GM23338 (cell line): ENCODE measurements around the gene KRTAP9-4. TPM values are rescaled to one million over a fixed set of nuclear protein-coding genes. Genes with fewer than 3 reads are reported as not detected.

ENCODE experiments used
- ATAC-seq: fragments of 200-7000 bp; cut with Tn5 transposase; 3 replicates; pipeline ENCODE4 v1.9.1; 2020
- DNase-seq: peaks from one replicate; pipeline ENCODE4 v3.0.0-alpha.2; 2015; ENCODE audit warnings: low spot score
- H2AFZ ChIP-seq: fragments of 200-600 bp; sonication (generic); 2 replicates; pipeline ENCODE4 v1.8.0; 2016; ENCODE audit warnings: antibody characterized with exemption, mild to moderate bottlenecking, moderate library complexity
- H3F3A ChIP-seq: fragments of 200-600 bp; sonication (generic); replicated peaks from 2 replicates; pipeline ENCODE4 v1.8.0; 2017; ENCODE audit warnings: antibody characterized with exemption, mixed run types, low read depth
- H3K27ac ChIP-seq: fragments of 200-600 bp; sonication (generic); 2 replicates; pipeline ENCODE4 v1.6.1; 2016; ENCODE audit warnings: low read depth
- H3K27me3 ChIP-seq: fragments of 200-600 bp; sonication (generic); 2 replicates; pipeline ENCODE4 v1.8.0; 2016; ENCODE audit warnings: mild to moderate bottlenecking, mixed run types, moderate library complexity; ENCODE audit not compliant: insufficient read depth
- H3K36me3 ChIP-seq: fragments of 200-600 bp; sonication (generic); 2 replicates; pipeline ENCODE4 v1.8.0; 2016; ENCODE audit warnings: mild to moderate bottlenecking; ENCODE audit not compliant: insufficient read depth
- H3K4me1 ChIP-seq: fragments of 200-600 bp; sonication (generic); 2 replicates; pipeline ENCODE4 v1.8.0; 2016; ENCODE audit warnings: mild to moderate bottlenecking, moderate library complexity; ENCODE audit not compliant: insufficient read depth
- H3K4me2 ChIP-seq: fragments of 200-600 bp; sonication (generic); 2 replicates; pipeline ENCODE4 v1.7.1; 2017; ENCODE audit warnings: mixed run types
- H3K4me3 ChIP-seq: fragments of 200-600 bp; sonication (generic); 2 replicates; pipeline ENCODE4 v1.6.1; 2016; ENCODE audit warnings: mixed run types
- H3K79me2 ChIP-seq: fragments of 200-600 bp; sonication (generic); replicated peaks from 2 replicates; pipeline ENCODE4 v1.8.0; 2017; ENCODE audit warnings: mild to moderate bottlenecking; ENCODE audit not compliant: insufficient read depth
- H3K9me2 ChIP-seq: fragments of 200-600 bp; sonication (generic); 2 replicates; pipeline ENCODE4 v1.8.0; 2017; ENCODE audit not compliant: insufficient read depth
- H4K20me1 ChIP-seq: fragments of 200-600 bp; sonication (generic); replicated peaks from 2 replicates; pipeline ENCODE4 v1.8.0; 2017; ENCODE audit warnings: mild to moderate bottlenecking; ENCODE audit not compliant: insufficient read depth
- H3K27ac Mint-ChIP-seq: 2 replicates; pipeline ENCODE4 v1.8.0; 2020; ENCODE audit warnings: inconsistent platforms, mild to moderate bottlenecking, moderate library complexity, mixed read lengths
- H3K27me3 Mint-ChIP-seq: 3 replicates; pipeline ENCODE4 v1.8.0; 2022; ENCODE audit warnings: low read depth, mild to moderate bottlenecking, moderate library complexity, mixed read lengths, inconsistent platforms; ENCODE audit not compliant: insufficient read depth, poor library complexity
- H3K36me3 Mint-ChIP-seq: 3 replicates; pipeline ENCODE4 v1.8.0; 2021; ENCODE audit warnings: low read depth, mild to moderate bottlenecking, inconsistent platforms, moderate library complexity, mixed read lengths
- H3K4me1 Mint-ChIP-seq: 3 replicates; pipeline ENCODE4 v1.8.0; 2020; ENCODE audit warnings: mild to moderate bottlenecking, inconsistent platforms, mixed read lengths
- H3K4me3 Mint-ChIP-seq: 3 replicates; pipeline ENCODE4 v1.8.0; 2021; ENCODE audit warnings: moderate library complexity, mild to moderate bottlenecking, inconsistent platforms, mixed read lengths
- H3K9me3 Mint-ChIP-seq: 3 replicates; pipeline ENCODE4 v1.8.0; 2020; ENCODE audit warnings: moderate library complexity, mild to moderate bottlenecking, inconsistent platforms, mixed read lengths
- CREB1 ChIP-seq: fragments of 250-450 bp; sonication (Bioruptor Pico); IDR thresholded peaks from 2 replicates; pipeline ENCODE4 v1.5.0; 2020; ENCODE audit warnings: low read depth, mild to moderate bottlenecking, moderate library complexity
- CTCF ChIP-seq, 2 experiments: fragments of 200-600 bp in 1 of 2; sonication (generic) in 1 of 2; conservative IDR thresholded peaks; 2 replicates each; pipeline versions ENCODE4 v1.5.1 to v1.6.1; 2016 to 2017; ENCODE audit warnings: antibody characterized with exemption in 2 of 2, low read depth in 2 of 2, mild to moderate bottlenecking in 2 of 2, moderate library complexity in 1 of 2
- ETS1 ChIP-seq: IDR thresholded peaks from 2 replicates; pipeline ENCODE4 v1.6.1; 2016; ENCODE audit warnings: antibody characterized with exemption
- EZH2 ChIP-seq: fragments of 200-600 bp; sonication (generic); IDR thresholded peaks from one replicate; pipeline ENCODE4 v1.8.0; 2017; ENCODE audit warnings: antibody characterized with exemption, mild to moderate bottlenecking, low read depth; ENCODE audit not compliant: unreplicated experiment
- JUNB ChIP-seq: IDR thresholded peaks from one replicate; pipeline ENCODE4 v1.6.1; 2016; ENCODE audit warnings: antibody characterized with exemption; ENCODE audit not compliant: unreplicated experiment
- NANOG ChIP-seq: IDR thresholded peaks from 2 replicates; pipeline ENCODE4 v1.6.1; 2016; ENCODE audit warnings: antibody characterized with exemption, borderline replicate concordance
- POLR2AphosphoS5 ChIP-seq: IDR thresholded peaks from 2 replicates; pipeline ENCODE4 v1.6.1; 2016; ENCODE audit warnings: antibody characterized with exemption, low read depth
- REST ChIP-seq: IDR thresholded peaks from one replicate; pipeline ENCODE4 v1.6.1; 2018; ENCODE audit warnings: antibody characterized with exemption; ENCODE audit not compliant: unreplicated experiment
- STAT1 ChIP-seq: IDR thresholded peaks from one replicate; pipeline ENCODE4 v1.6.1; 2016; ENCODE audit warnings: antibody characterized with exemption; ENCODE audit not compliant: unreplicated experiment
- ZNF114 ChIP-seq: fragments of 250-450 bp; sonication (Bioruptor Pico); IDR thresholded peaks from 2 replicates; pipeline ENCODE4 v1.5.0; 2020; ENCODE audit warnings: mild to moderate bottlenecking, moderate library complexity
- ZNF331 ChIP-seq: fragments of 250-450 bp; sonication (Bioruptor Pico); IDR thresholded peaks from 2 replicates; pipeline ENCODE4 v1.5.0; 2020; ENCODE audit warnings: low read depth, mild to moderate bottlenecking, moderate library complexity
- ZNF462 ChIP-seq: fragments of 250-450 bp; sonication (Bioruptor Pico); IDR thresholded peaks from 2 replicates; pipeline ENCODE4 v1.5.0; 2020; ENCODE audit warnings: mild to moderate bottlenecking, moderate library complexity
- polyA plus RNA-seq: library from polyadenylated mRNA; unstranded; fragments of >200 nt; fragmentation: Nextera tagmentation; extraction: Ambion mirVana; gene quantifications from 2 replicates; pipeline ENCODE4 v1.2.1, GENCODE V29; 2016
- total RNA-seq: library from RNA; depleted of rRNA; stranded (reverse); fragments of >200 nt; shearing (Covaris generic); gene quantifications from 2 replicates; pipeline ENCODE4 v1.2.3, GENCODE V29; 2014

KRTAP9-4 gene
- total and polyA plus RNA-seq, 2 experiments from 2014 or later: not detected

GRCh38 chr17:41251261-41251660 lies 1.8 kb downstream of the KRTAP9-4 start:
- Mint-ChIP-seq H3K36me3 (no peaks in the 10 kb centered on the region), H3K4me3 (no peak overlapping the region), H3K9me3 (no peaks in the 10 kb centered on the region), H3K4me1 (peaks cover 4% of the 10 kb centered on the region; the same call in 2 of the 3 replicates), H3K27ac (no peak overlapping the region), H3K27me3 (peaks cover 2% of the 10 kb centered on the region)
- H3K4me3 ChIP-seq: no peak overlapping the region
- no peaks in the 10 kb centered on the region for H3K4me1 ChIP-seq
- no peaks in the 10 kb centered on the region for H3K9me2 ChIP-seq
- DNase-seq: no peak
- no peak overlapping the region for H3K27ac ChIP-seq
- ATAC-seq: no peak
- no peak overlapping the region for H2AFZ ChIP-seq
- H3K4me2 ChIP-seq: no peak overlapping the region
- no peak for TF ChIP-seq CTCF (conservative IDR thresholded peaks at IDR 0.05; ENCODE audit: low read depth in 2 of 2)
- TF ChIP-seq ZNF114 (CRISPR knock-in tag): no peak
- TF ChIP-seq JUNB: no peak
- TF ChIP-seq NANOG: no peak
- TF ChIP-seq CREB1 (CRISPR knock-in tag): no peak
- TF ChIP-seq ZNF331 (CRISPR knock-in tag): no peak
- TF ChIP-seq REST: no peak
- TF ChIP-seq EZH2: no peak
- no peak for TF ChIP-seq POLR2AphosphoS5
- no peak for TF ChIP-seq ZNF462 (CRISPR knock-in tag)
- TF ChIP-seq ETS1: no peak
- TF ChIP-seq STAT1: no peak
- H3F3A ChIP-seq: no peaks in the 10 kb centered on the region
- no peaks in the 10 kb centered on the region for H3K36me3 ChIP-seq
- no peaks in the 10 kb centered on the region for H3K27me3 ChIP-seq
- H3K79me2 ChIP-seq: no peaks in the 10 kb centered on the region
- no peaks in the 10 kb centered on the region for H4K20me1 ChIP-seq
